GM12891 (cell line): ENCODE data around the gene CABLES1.

ENCODE experiments used
- POLR2A ChIP-seq: IDR thresholded peaks from 2 replicates; pipeline ENCODE4 v1.6.1; 2011; ENCODE audit warnings: low read depth, low read length, control low read depth
- POLR2AphosphoS5 ChIP-seq: IDR thresholded peaks from 2 replicates; pipeline ENCODE4 v1.6.1; 2011; ENCODE audit warnings: low read depth, low read length, control low read depth
- SPI1 ChIP-seq: IDR thresholded peaks from 2 replicates; pipeline ENCODE4 v1.6.1; 2011; ENCODE audit warnings: low read depth, low read length, control low read depth
- TAF1 ChIP-seq: IDR thresholded peaks from 2 replicates; pipeline ENCODE4 v1.6.1; 2011; ENCODE audit warnings: low read depth, low read length, control low read depth

GRCh38 chr18:23235336-23235735, 100.1 kb downstream of the CABLES1 start:
- no peak for TF ChIP-seq TAF1
- no peak for TF ChIP-seq POLR2A
- TF ChIP-seq POLR2AphosphoS5 = no peak
- no peak for TF ChIP-seq SPI1
